Measurements from ENCODE around the gene PLPPR5.

Gene PLPPR5

DNA sequence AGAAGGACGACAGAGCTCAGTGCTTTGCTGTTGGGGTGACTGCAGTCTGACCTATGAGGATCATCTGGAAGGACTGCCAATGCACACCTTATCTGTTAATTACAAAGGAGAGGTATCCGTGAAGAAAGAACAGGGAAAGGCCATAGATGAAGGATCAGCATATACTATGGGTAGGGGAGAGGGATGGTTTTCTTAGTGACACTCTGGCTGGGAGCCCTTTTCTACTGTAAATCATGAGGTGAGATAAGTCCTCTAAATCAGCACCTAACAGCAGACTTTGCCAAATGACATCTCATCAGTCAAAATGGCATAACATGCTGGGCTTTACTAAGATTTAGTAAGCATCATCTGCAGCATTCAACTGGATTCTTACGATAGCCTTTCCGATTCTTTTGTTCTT, 100.0 kb downstream of the PLPPR5 start:
- no peak overlapping the region for H3K4me3 ChIP-seq (ENCODE audit: low read length)
- TF ChIP-seq, protein P1, sequence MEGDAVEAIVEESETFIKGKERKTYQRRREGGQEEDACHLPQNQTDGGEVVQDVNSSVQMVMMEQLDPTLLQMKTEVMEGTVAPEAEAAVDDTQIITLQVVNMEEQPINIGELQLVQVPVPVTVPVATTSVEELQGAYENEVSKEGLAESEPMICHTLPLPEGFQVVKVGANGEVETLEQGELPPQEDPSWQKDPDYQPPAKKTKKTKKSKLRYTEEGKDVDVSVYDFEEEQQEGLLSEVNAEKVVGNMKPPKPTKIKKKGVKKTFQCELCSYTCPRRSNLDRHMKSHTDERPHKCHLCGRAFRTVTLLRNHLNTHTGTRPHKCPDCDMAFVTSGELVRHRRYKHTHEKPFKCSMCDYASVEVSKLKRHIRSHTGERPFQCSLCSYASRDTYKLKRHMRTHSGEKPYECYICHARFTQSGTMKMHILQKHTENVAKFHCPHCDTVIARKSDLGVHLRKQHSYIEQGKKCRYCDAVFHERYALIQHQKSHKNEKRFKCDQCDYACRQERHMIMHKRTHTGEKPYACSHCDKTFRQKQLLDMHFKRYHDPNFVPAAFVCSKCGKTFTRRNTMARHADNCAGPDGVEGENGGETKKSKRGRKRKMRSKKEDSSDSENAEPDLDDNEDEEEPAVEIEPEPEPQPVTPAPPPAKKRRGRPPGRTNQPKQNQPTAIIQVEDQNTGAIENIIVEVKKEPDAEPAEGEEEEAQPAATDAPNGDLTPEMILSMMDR (conservative IDR thresholded peaks at IDR 0.05; ENCODE audit: low read depth, low read length) = no peak

DNA sequence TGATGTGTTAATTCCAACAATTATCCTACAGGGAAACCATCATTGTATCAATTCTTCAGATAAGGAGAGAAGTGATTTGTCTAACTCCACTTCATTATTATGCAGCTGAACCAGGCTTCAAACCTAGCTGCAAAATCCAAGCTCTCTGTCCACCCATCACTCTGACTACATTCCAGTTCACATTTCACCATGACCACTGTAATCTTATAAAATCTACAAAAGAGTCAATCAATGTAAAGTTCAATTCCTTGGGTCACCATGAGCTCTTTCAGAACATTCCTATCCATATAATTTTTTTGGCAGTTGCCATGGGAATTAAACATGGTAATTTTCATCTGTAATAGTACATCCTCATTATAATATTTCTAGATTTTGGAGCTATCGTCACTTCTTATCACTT, 100.9 kb downstream of the PLPPR5 start:
- TF ChIP-seq, protein P1 (conservative IDR thresholded peaks at IDR 0.05; ENCODE audit: low read depth, low read length) = no peak
- peak; percentile 39 for DNase-seq (ENCODE audit: low read depth)

More for the DNA sequence above, 100.0 kb downstream of the PLPPR5 start:
- DNase-seq (ENCODE audit: low read depth) = no peak

DNA sequence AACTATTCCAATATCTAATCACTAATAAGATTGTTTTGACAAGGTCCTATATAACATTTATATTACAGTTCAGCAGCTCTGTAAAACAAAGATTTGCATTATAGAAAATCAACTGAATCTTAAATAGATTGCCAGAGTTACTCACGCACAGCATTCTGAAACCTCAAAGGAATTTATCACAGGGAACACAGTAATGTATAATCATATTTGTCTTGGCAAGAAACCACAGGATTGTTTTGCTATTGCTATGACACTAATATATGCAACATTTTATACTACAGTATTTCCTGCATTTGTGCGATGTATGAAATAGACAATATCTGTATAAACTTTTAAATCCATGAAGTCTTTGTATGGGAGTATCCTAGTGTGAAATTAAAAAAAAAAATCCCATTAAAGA, 101.4 kb downstream of the PLPPR5 start:
- peak; percentile 83 for DNase-seq (ENCODE audit: low read depth)
- H3K4me3 ChIP-seq (ENCODE audit: low read length) = no peak overlapping the region
- TF ChIP-seq, protein P1 (conservative IDR thresholded peaks at IDR 0.05; ENCODE audit: low read depth, low read length) = no peak

More for the DNA sequence above, 100.9 kb downstream of the PLPPR5 start:
- no peak overlapping the region for H3K4me3 ChIP-seq (ENCODE audit: low read length)

DNA sequence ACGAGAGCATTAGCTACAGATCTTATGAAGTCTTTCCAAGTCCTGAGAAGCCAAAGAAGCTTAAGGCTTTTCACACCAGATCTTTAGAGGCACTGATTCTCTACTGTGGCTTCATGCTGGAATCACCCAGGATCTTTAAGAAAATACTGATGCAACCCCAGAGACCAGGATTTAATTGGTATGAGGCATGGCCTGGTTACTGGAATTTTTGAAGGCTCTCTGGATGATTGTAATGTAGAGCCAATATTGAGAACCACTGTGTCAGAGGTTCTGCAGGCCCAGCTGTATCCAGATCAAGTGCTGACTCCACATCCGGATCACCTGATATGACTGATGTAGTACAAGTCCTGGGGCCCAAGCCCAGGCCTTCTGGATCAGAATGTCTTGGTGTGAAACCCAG, 105.7 kb downstream of the PLPPR5 start:
- peak; percentile 60 for DNase-seq (ENCODE audit: low read depth)
- H3K4me3 ChIP-seq (ENCODE audit: low read length) = no peak overlapping the region
- TF ChIP-seq, protein P1 (conservative IDR thresholded peaks at IDR 0.05; ENCODE audit: low read depth, low read length) = no peak

DNA sequence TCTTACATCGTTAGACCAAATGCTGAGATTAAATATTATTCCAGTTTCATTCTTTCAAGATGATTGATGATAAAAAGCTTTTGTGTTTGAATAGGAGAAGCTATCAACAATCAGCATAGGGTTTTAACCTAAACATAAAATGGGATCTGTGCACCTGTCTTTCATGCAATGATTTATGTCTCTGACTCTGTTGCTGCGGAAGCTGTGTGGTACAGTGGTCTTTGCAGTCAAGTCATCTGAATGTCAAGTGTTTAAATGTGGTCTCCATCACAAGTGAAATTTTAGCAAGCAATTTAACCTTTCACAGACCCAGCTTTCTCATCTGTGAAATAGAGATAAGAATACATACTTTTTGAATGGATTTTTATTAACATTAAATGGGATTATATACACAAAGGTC, 107.2 kb downstream of the PLPPR5 start:
- H3K4me3 ChIP-seq (ENCODE audit: low read length) = no peak overlapping the region
- DNase-seq (ENCODE audit: low read depth) = no peak
- TF ChIP-seq, protein P1 (conservative IDR thresholded peaks at IDR 0.05; ENCODE audit: low read depth, low read length) = no peak

DNA sequence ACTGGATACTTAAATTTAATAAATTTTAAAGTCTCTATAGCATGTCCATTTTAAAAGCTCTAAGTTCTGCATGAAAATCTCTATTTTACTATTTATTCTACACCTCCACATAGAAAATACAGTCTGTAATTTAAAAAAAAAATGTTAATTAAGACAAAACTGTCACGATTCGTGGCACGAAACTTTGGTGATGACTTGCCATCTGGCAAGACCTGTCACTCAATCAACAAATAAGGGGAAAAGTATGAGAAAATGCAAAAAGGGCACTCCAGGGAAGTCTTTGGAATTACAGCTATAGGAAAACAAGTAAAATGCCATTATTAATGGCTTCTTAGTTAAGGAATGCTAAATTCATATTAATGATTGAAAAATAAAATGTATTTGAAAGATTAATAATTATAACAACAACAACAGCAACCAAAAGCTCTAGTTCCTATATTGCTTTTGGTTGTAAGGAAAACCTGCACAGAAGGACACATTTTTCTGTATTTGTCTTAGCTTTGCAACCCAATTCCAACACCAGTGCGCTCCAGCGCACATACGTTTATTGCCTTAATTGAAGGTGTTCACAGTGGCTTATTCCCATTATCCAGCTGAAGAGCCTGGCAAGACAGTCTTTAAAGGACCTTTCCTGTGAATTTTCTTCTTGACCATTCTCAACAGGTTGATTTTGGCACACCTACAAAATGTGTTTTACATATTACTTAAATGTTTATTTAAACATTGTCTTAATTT, 107.8 kb downstream of the PLPPR5 start:
- no peak for DNase-seq (ENCODE audit: low read depth)
- TF ChIP-seq, protein P1 (conservative IDR thresholded peaks at IDR 0.05; ENCODE audit: low read depth, low read length) = no peak

DNA sequence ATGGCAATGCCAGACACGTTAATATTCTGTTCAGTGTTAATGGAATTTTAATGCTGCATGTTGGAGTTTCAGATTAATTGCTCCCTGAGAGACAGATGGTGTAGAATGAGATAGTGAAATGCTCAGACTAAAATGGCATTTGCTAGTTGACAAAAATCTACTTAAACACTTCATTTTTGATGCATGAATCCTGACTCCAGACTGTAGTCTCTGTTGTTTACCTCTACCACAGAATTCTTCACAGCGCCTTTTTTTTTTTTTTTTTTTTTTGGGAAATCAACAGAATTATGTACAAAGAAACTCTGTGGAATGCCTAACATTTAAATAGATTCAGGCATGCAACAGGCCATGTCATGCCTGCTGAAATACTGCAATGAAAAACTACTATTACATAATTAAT, 111.3 kb downstream of the PLPPR5 start:
- DNase-seq (ENCODE audit: low read depth) = no peak
- H3K4me3 ChIP-seq (ENCODE audit: low read length) = no peak overlapping the region
- TF ChIP-seq, protein P1 (conservative IDR thresholded peaks at IDR 0.05; ENCODE audit: low read depth, low read length) = no peak

More for the DNA sequence above, 107.8 kb downstream of the PLPPR5 start:
- H3K4me3 ChIP-seq (ENCODE audit: low read length) = no peak overlapping the region
